SU-DHL-6 (cell line): ENCODE results near the gene OSBPL10.

Source experiments
- H2AFZ ChIP-seq: fragments of 200-600 bp; sonication (generic); 2 replicates; pipeline ENCODE4 v1.6.1; 2014; ENCODE audit warnings: low read depth, mild to moderate bottlenecking, moderate library complexity, mixed read lengths, antibody characterized with exemption, low read length; ENCODE audit not compliant: severe bottlenecking
- H3F3A ChIP-seq: fragments of 200-600 bp; shearing (Covaris generic); 2 replicates; pipeline ENCODE4 v1.6.0; 2016; ENCODE audit warnings: antibody characterized with exemption, mild to moderate bottlenecking; ENCODE audit not compliant: insufficient read depth
- H3K27ac ChIP-seq: fragments of 200-600 bp; sonication (generic); 2 replicates; pipeline ENCODE4 v1.5.1; 2016; ENCODE audit warnings: low read depth, mild to moderate bottlenecking, low read length, moderate library complexity, mixed read lengths
- H3K27me3 ChIP-seq: fragments of 200-600 bp; sonication (generic), shearing (Covaris generic); 2 replicates; pipeline ENCODE4 v1.6.0; 2014; ENCODE audit warnings: mild to moderate bottlenecking, low read length
- H3K36me3 ChIP-seq: fragments of 200-600 bp; sonication (generic); 2 replicates; pipeline ENCODE4 v1.6.1; 2014; ENCODE audit warnings: mild to moderate bottlenecking, low read length, mixed read lengths
- H3K4me2 ChIP-seq: fragments of 300-600, 200-600 bp; shearing (Covaris generic), sonication (generic); 2 replicates; pipeline ENCODE4 v1.6.0; 2014; ENCODE audit warnings: low read length, low read depth, mild to moderate bottlenecking; ENCODE audit not compliant: poor library complexity, severe bottlenecking
- H3K4me3 ChIP-seq: fragments of 200-600 bp; sonication (generic); 2 replicates; pipeline ENCODE4 v1.5.1; 2014; ENCODE audit warnings: antibody characterized with exemption, low read length, mild to moderate bottlenecking, mixed read lengths; ENCODE audit not compliant: insufficient read depth, poor library complexity, severe bottlenecking
- H3K79me2 ChIP-seq: fragments of 200-600 bp; sonication (generic); 2 replicates; pipeline ENCODE4 v1.6.1; 2014; ENCODE audit warnings: mild to moderate bottlenecking, low read length, moderate library complexity; ENCODE audit not compliant: insufficient read depth
- H3K9ac ChIP-seq: fragments of 200-600 bp; sonication (generic); 2 replicates; pipeline ENCODE4 v1.7.0; 2014; ENCODE audit warnings: mild to moderate bottlenecking, low read length
- H3K9me2 ChIP-seq: fragments of 200-600 bp; sonication (generic); replicated peaks from 2 replicates; pipeline ENCODE4 v1.6.1; 2014; ENCODE audit warnings: low read length; ENCODE audit not compliant: insufficient read depth
- H3K9me3 ChIP-seq: fragments of 200-600 bp; sonication (generic); 2 replicates; pipeline ENCODE4 v1.6.1; 2014; ENCODE audit warnings: low read length, mixed read lengths; ENCODE audit not compliant: insufficient read depth
- H4K20me1 ChIP-seq: fragments of 200-600 bp; sonication (generic); 2 replicates; pipeline ENCODE4 v1.6.1; 2014; ENCODE audit warnings: low read depth, mild to moderate bottlenecking, antibody characterized with exemption, low read length, moderate library complexity, mixed read lengths
- CTCF ChIP-seq: fragments of 200-600 bp; sonication (generic); IDR thresholded peaks from one replicate; pipeline ENCODE4 v1.5.1; 2017; ENCODE audit warnings: antibody characterized with exemption, mild to moderate bottlenecking, low read length, moderate library complexity; ENCODE audit not compliant: insufficient read depth, poor library complexity, severe bottlenecking
- EZH2phosphoT487 ChIP-seq: fragments of 200-600 bp; sonication (generic), shearing (Covaris generic); conservative IDR thresholded peaks from 2 replicates; pipeline ENCODE4 v1.6.1; 2018; ENCODE audit warnings: mild to moderate bottlenecking, antibody characterized with exemption, low read length, moderate library complexity, mixed read lengths

OSBPL10 gene

GRCh38 chr3:31775383-31775782 is 205.7 kb downstream of the OSBPL10 start:
- no peaks in the 10 kb centered on the region for H3K9me2 ChIP-seq
- no peaks in the 10 kb centered on the region for H3K27me3 ChIP-seq
- H3K27ac ChIP-seq = no peak overlapping the region
- peaks cover 87% of the 10 kb centered on the region for H3K79me2 ChIP-seq
- H4K20me1 ChIP-seq = 0 out of 2 replicates have a peak, but pooled peaks cover 3% of the 10 kb centered on the region
- H3K9ac ChIP-seq = no peak overlapping the region
- H3K9me3 ChIP-seq = no peaks in the 10 kb centered on the region
- H3K36me3 ChIP-seq = no peaks in the 10 kb centered on the region
- no peak overlapping the region for H3K4me3 ChIP-seq
- TF ChIP-seq EZH2phosphoT487 = no peak
- TF ChIP-seq CTCF = no peak
- no peak overlapping the region for H3K4me2 ChIP-seq
- no peaks in the 10 kb centered on the region for H3F3A ChIP-seq
- no peak overlapping the region for H2AFZ ChIP-seq

GRCh38 chr3:31772758-31773473 is 208.1 kb downstream of the OSBPL10 start:
- H3K9me2 ChIP-seq = no peaks in the 10 kb centered on the region
- 0 out of 2 replicates have a peak, but pooled peaks cover 3% of the 10 kb centered on the region for H4K20me1 ChIP-seq
- peaks cover 84% of the 10 kb centered on the region for H3K79me2 ChIP-seq
- H3K27ac ChIP-seq = no peak overlapping the region
- H3K9me3 ChIP-seq = no peaks in the 10 kb centered on the region
- no peak overlapping the region for H2AFZ ChIP-seq
- H3K4me3 ChIP-seq = no peak overlapping the region
- TF ChIP-seq CTCF (no peak), EZH2phosphoT487 (no peak)
- H3F3A ChIP-seq = no peaks in the 10 kb centered on the region
- H3K4me2 ChIP-seq = no peak overlapping the region
- H3K27me3 ChIP-seq = no peaks in the 10 kb centered on the region
- no peaks in the 10 kb centered on the region for H3K36me3 ChIP-seq
- H3K9ac ChIP-seq = no peak overlapping the region

- Histone ChIP-seq H3K9me2 (no peaks in the 10 kb centered on the region), H3K4me2 (no peak overlapping the region)
These were observed 208.8 kb downstream of the OSBPL10 start for GRCh38 chr3:31772272-31772671.

More at GRCh38 chr3:31772272-31772671, 208.8 kb downstream of the OSBPL10 start:
- Histone ChIP-seq H3K27ac (no peak overlapping the region), H3K27me3 (no peaks in the 10 kb centered on the region), H3K9ac (no peak overlapping the region), H3K4me3 (no peak overlapping the region), H3F3A (no peaks in the 10 kb centered on the region), H3K9me3 (no peaks in the 10 kb centered on the region), H4K20me1 (0 out of 2 replicates have a peak, but pooled peaks cover 3% of the 10 kb centered on the region), H3K36me3 (no peaks in the 10 kb centered on the region; the same call in 1 of the 2 replicates), H3K79me2 (peaks cover 84% of the 10 kb centered on the region), H2AFZ (no peak overlapping the region)
- TF ChIP-seq EZH2phosphoT487 (no peak), CTCF (no peak)
